HL-60 (cell line): ENCODE measurements around the gene RASIP1.

Experiments
- DNase-seq, 2 experiments: peaks; one replicate each; pipeline ENCODE4 v3.0.0-alpha.2; 2010 to 2020; ENCODE audit warnings: low read depth in 1 of 2, low spot score in 1 of 2
- H3K27ac ChIP-seq: fragments of 250-450 bp; sonication (Bioruptor Pico); replicated peaks from 2 replicates; pipeline ENCODE4 v1.5.1; 2020; ENCODE audit warnings: mild to moderate bottlenecking, moderate library complexity
- H3K27me3 ChIP-seq: fragments of 250-450 bp; sonication (Bioruptor Pico); 2 replicates; pipeline ENCODE4 v1.5.1; 2021; ENCODE audit warnings: mild to moderate bottlenecking, moderate library complexity; ENCODE audit not compliant: insufficient read depth, poor library complexity, severe bottlenecking
- H3K4me3 ChIP-seq: replicated peaks from 2 replicates; pipeline ENCODE4 v1.5.1; 2011; ENCODE audit warnings: mild to moderate bottlenecking, control low read depth, low read length; ENCODE audit not compliant: insufficient read depth
- CTCF ChIP-seq: IDR thresholded peaks from one replicate; pipeline ENCODE4 v1.5.1; 2011; ENCODE audit warnings: low read length, control low read depth, inconsistent platforms; ENCODE audit not compliant: insufficient read depth
- GABPA ChIP-seq: IDR thresholded peaks from 2 replicates; pipeline ENCODE4 v1.6.1; 2012; ENCODE audit warnings: low read depth
- POLR2AphosphoS5 ChIP-seq: IDR thresholded peaks from 2 replicates; pipeline ENCODE4 v1.6.1; 2012; ENCODE audit warnings: low read depth
- REST ChIP-seq: IDR thresholded peaks from 2 replicates; pipeline ENCODE4 v1.6.1; 2012; ENCODE audit warnings: low read depth; ENCODE audit not compliant: insufficient replicate concordance
- SPI1 ChIP-seq: IDR thresholded peaks from 2 replicates; pipeline ENCODE4 v1.6.1; 2012; ENCODE audit warnings: low read depth, mild to moderate bottlenecking, borderline replicate concordance

RASIP1 gene

DNA sequence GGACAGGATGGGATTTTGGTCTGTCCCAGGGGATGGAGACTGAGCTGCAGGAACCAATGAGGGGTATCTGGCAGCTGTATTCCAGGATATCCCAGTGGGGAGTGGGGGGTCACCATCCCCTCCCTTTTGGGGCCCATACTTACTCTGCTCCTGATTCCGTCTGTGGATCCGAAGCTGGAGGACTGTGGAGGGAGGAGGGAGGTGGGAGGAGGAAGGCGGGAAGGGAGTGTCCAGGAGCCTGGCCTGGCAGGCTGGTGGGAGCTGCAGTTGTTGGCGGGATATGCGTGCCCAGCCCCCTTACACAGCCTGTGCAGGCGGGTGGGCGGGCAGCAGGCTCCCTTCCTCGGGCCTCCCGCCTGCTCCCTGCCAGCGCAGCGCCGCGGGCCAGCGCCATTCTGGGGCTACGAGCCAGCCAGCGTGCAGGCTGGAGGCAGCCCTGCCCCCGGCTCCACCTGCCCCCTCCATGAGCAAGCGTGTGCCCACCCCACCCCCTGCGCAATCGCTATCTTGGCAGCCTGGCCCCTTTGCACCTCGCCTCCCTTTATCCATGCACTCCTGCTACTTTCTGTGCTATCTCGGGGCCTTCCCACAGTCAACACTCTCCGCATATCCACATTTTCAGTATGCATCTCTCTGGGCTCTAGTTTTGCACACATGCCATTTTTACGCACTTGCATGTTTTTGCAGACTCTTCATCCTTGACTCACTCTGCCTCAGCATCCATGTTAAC is 23.7 kb downstream of the RASIP1 start:
- Histone ChIP-seq H3K27ac (no peak overlapping the region), H3K4me3 (no peak overlapping the region), H3K27me3 (no peaks in the 10 kb centered on the region)
- DNase-seq, result no peak
- no peak for TF ChIP-seq SPI1
- TF ChIP-seq GABPA, result no peak
- TF ChIP-seq CTCF, result no peak
- no peak for TF ChIP-seq REST
- no peak for TF ChIP-seq POLR2AphosphoS5

- TF ChIP-seq SPI1, result no peak
- no peak for TF ChIP-seq REST
- TF ChIP-seq CTCF, result no peak
- TF ChIP-seq POLR2AphosphoS5, result no peak
- TF ChIP-seq GABPA, result no peak
- Histone ChIP-seq H3K27ac (no peak overlapping the region), H3K27me3 (no peaks in the 10 kb centered on the region), H3K4me3 (no peak overlapping the region)
- DNase-seq, result no peak
These were observed 24.7 kb downstream of the RASIP1 start for GRCh38 chr19:48715681-48716171.

GRCh38 chr19:48714759-48715675 is 25.4 kb downstream of the RASIP1 start:
- TF ChIP-seq SPI1 (no peak), GABPA (no peak), CTCF (no peak), REST (no peak), POLR2AphosphoS5 (no peak)
- no peak for DNase-seq
- peak overlapping the region; percentile 61 for H3K4me3 ChIP-seq
- H3K27me3 ChIP-seq, result no peaks in the 10 kb centered on the region
- peak overlapping the region; percentile 45 for H3K27ac ChIP-seq
